Measurements from ENCODE around the gene SEMA4G. TPM values are rescaled to one million over a fixed set of nuclear protein-coding genes. Genes with fewer than 3 reads are reported as not detected.

Gene SEMA4G
- total and polyA plus RNA-seq, 2 of the 13 experiments (the other 11 are each of a cell fraction or from before 2014, with no cell fraction given): 46.2 to 207 TPM

DNA sequence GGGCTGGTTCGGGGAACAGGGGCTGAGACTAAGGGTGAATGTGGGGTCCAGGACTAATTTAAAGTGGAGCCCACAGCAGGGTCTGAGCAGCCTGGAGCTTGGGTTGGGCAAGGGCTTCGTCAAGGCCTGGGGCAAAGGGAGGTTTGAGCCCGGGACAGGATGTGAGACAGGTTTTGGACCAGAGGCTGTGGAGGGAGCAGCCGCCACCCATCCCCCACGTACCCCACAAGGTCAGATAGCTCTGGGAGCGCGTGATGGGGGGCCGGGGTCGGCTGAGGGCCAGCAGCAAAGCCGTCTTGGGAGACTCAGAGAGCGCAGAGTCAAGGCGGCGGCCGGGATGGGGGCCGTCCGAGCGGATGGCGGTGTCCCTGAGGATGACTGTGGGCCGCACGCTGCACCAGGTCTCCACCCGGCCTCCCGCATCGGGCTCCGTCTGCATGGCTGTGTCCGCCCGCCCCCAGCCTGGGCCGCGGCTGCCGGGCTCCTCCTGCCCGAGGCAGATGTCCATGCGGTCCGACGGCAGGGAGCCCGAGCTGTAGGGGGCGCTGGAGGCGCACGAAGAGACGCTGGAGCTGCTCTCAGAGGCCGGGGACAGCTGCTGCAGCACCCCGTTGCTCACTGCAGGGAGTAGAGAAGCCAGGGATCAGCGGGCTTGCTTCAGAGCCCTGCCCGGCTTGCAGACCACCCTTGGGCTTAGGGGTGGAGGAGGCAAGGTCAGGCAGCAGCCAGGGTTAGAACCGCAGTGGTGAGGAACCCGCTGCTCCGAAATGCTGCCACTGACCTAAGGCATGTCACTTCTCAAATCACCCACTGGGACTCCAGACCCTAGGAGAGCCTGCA lies 49.5 kb downstream of the SEMA4G start (continued):
- TF ChIP-seq, protein P1, sequence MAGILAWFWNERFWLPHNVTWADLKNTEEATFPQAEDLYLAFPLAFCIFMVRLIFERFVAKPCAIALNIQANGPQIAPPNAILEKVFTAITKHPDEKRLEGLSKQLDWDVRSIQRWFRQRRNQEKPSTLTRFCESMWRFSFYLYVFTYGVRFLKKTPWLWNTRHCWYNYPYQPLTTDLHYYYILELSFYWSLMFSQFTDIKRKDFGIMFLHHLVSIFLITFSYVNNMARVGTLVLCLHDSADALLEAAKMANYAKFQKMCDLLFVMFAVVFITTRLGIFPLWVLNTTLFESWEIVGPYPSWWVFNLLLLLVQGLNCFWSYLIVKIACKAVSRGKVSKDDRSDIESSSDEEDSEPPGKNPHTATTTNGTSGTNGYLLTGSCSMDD (CRISPR knock-in tag; IDR thresholded peaks at IDR 0.05): no peak
- peak; percentile 82; the same call in 1 of the 2 replicates for TF ChIP-seq ATF7-NPFF (CRISPR knock-in tag; IDR thresholded peaks at IDR 0.05; ENCODE audit: low read depth)
- TF ChIP-seq ZNF331 (CRISPR knock-in tag; IDR thresholded peaks at IDR 0.05): peak; percentile 57; the same call in 1 of the 2 replicates
- peak; percentile 62 for TF ChIP-seq HDAC2 (CRISPR knock-in tag; IDR thresholded peaks at IDR 0.05)
- no peak for TF ChIP-seq CENPT (CRISPR knock-in tag; IDR thresholded peaks at IDR 0.05; ENCODE audit: low read depth)
- TF ChIP-seq SRY (CRISPR knock-in tag; IDR thresholded peaks at IDR 0.05): peak; percentile 24; the same call in 1 of the 2 replicates
- TF ChIP-seq ISX (CRISPR knock-in tag; conservative IDR thresholded peaks at IDR 0.05): no peak
- TF ChIP-seq TRIM24 (CRISPR knock-in tag; IDR thresholded peaks at IDR 0.05): no peak
- peak; percentile 74 for TF ChIP-seq ZFY (CRISPR knock-in tag; IDR thresholded peaks at IDR 0.05)
- TF ChIP-seq, protein P2, sequence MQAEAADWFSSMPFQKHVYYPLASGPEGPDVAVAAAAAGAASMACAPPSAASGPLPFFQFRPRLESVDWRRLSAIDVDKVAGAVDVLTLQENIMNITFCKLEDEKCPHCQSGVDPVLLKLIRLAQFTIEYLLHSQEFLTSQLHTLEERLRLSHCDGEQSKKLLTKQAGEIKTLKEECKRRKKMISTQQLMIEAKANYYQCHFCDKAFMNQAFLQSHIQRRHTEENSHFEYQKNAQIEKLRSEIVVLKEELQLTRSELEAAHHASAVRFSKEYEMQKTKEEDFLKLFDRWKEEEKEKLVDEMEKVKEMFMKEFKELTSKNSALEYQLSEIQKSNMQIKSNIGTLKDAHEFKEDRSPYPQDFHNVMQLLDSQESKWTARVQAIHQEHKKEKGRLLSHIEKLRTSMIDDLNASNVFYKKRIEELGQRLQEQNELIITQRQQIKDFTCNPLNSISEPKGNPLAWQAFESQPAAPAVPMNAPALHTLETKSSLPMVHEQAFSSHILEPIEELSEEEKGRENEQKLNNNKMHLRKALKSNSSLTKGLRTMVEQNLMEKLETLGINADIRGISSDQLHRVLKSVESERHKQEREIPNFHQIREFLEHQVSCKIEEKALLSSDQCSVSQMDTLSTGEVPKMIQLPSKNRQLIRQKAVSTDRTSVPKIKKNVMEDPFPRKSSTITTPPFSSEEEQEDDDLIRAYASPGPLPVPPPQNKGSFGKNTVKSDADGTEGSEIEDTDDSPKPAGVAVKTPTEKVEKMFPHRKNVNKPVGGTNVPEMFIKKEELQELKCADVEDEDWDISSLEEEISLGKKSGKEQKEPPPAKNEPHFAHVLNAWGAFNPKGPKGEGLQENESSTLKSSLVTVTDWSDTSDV (CRISPR knock-in tag; IDR thresholded peaks at IDR 0.05): no peak
- TF ChIP-seq, protein P3, sequence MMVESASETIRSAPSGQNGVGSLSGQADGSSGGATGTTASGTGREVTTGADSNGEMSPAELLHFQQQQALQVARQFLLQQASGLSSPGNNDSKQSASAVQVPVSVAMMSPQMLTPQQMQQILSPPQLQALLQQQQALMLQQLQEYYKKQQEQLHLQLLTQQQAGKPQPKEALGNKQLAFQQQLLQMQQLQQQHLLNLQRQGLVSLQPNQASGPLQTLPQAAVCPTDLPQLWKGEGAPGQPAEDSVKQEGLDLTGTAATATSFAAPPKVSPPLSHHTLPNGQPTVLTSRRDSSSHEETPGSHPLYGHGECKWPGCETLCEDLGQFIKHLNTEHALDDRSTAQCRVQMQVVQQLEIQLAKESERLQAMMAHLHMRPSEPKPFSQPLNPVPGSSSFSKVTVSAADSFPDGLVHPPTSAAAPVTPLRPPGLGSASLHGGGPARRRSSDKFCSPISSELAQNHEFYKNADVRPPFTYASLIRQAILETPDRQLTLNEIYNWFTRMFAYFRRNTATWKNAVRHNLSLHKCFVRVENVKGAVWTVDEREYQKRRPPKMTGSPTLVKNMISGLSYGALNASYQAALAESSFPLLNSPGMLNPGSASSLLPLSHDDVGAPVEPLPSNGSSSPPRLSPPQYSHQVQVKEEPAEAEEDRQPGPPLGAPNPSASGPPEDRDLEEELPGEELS (CRISPR knock-in tag; IDR thresholded peaks at IDR 0.05): no peak
- TF ChIP-seq PAWR (CRISPR knock-in tag; IDR thresholded peaks at IDR 0.05; ENCODE audit: borderline replicate concordance): no peak
- TF ChIP-seq SMYD3 (CRISPR knock-in tag; IDR thresholded peaks at IDR 0.05): 0 out of 2 replicates have a peak, but pooled peaks have one; percentile 44
- TF ChIP-seq, protein P4, sequence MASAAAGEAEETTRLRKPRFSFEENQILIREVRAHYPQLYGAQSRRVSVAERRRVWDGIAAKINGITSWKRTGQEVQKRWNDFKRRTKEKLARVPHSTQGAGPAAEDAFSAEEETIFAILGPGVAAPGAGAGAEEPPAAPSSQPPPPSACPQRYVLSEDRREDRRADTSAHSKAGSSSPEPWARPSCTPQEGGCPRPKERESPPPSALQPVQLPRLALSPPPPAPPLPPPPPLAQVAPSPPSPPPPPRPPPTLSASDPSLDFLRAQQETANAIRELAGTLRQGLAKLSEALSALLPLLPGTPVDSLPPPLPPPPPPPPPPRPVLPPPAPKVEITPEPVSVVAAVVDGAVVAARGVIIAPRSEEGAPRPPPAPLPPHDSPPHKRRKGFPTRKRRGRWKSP (CRISPR knock-in tag; IDR thresholded peaks at IDR 0.05): peak; percentile 26; the same call in 1 of the 2 replicates
- no peak for TF ChIP-seq REXO4 (CRISPR knock-in tag; IDR thresholded peaks at IDR 0.05; ENCODE audit: borderline replicate concordance)
- TF ChIP-seq MBNL3 (CRISPR knock-in tag; conservative IDR thresholded peaks at IDR 0.05): no peak
- peak; percentile 70; the same call in 1 of the 2 replicates for TF ChIP-seq RNF2 (conservative IDR thresholded peaks at IDR 0.05; ENCODE audit: low read depth)
- TF ChIP-seq ZNF484 (CRISPR knock-in tag; IDR thresholded peaks at IDR 0.05; ENCODE audit: borderline replicate concordance, low read depth): no peak
- TF ChIP-seq CEBPG (CRISPR knock-in tag; IDR thresholded peaks at IDR 0.05): no peak
- peak; percentile 71; the same call in 1 of the 2 replicates for TF ChIP-seq ZNF350 (CRISPR knock-in tag; IDR thresholded peaks at IDR 0.05; ENCODE audit: borderline replicate concordance, low read depth)
- TF ChIP-seq HNRNPLL (IDR thresholded peaks at IDR 0.05; ENCODE audit: low read depth, low read length, poor library complexity, severe bottlenecking): peak; percentile 46
- no peak for TF ChIP-seq ZNF749 (CRISPR knock-in tag; IDR thresholded peaks at IDR 0.05; ENCODE audit: borderline replicate concordance)
- peak; percentile 79 for TF ChIP-seq XRCC5 (optimal IDR thresholded peaks at IDR 0.05; ENCODE audit: low read length)
